GM18519 (cell line): ENCODE results near the gene NPHP1.
"Not testable (repeated sequence)": the region's sequence is repeated elsewhere in the genome, so short reads cannot be mapped to it uniquely, and the experiment has no call there.

Source experiments
- ATAC-seq: cut with Tn5 transposase; IDR thresholded peaks from one replicate; pipeline ENCODE4 v1.9.1; 2021; ENCODE audit warnings: mild to moderate bottlenecking, moderate library complexity; ENCODE audit not compliant: unreplicated experiment, low FRiP score

Gene NPHP1

GRCh38 chr2:110140401-110140800 is 64.4 kb downstream of the NPHP1 start:
- no peak for ATAC-seq

GRCh38 chr2:110134025-110134424 is 70.8 kb downstream of the NPHP1 start:
- ATAC-seq = no peak

GRCh38 chr2:110131166-110131565 is 73.6 kb downstream of the NPHP1 start:
- no peak for ATAC-seq

- no peak for ATAC-seq
Observed at GRCh38 chr2:110130757-110131156, 74.1 kb downstream of the NPHP1 start.

- no peak for ATAC-seq
Observed at GRCh38 chr2:110126906-110127305, 77.9 kb downstream of the NPHP1 start.

GRCh38 chr2:110126086-110126773 is 78.6 kb downstream of the NPHP1 start:
- no peak for ATAC-seq

- ATAC-seq = no peak
Observed at GRCh38 chr2:110124939-110125691, 79.7 kb downstream of the NPHP1 start.

GRCh38 chr2:110124038-110124825 is 80.6 kb downstream of the NPHP1 start:
- no peak for ATAC-seq

GRCh38 chr2:110121592-110121991 is 83.2 kb downstream of the NPHP1 start:
- no peak for ATAC-seq

GRCh38 chr2:110121052-110121334 is 83.8 kb downstream of the NPHP1 start:
- ATAC-seq = no peak

GRCh38 chr2:110120171-110121051 is 84.4 kb downstream of the NPHP1 start:
- ATAC-seq = no peak

GRCh38 chr2:110116033-110116710 is 88.6 kb downstream of the NPHP1 start:
- ATAC-seq = no peak

GRCh38 chr2:110115291-110116032 is 89.4 kb downstream of the NPHP1 start, which contains the start of gene MALL:
TSS of gene MALL (minus strand) at chr2:110115822. CDS start at chr2:110115792, 30 bp downstream.
- no peak for ATAC-seq

- no peak for ATAC-seq
Observed at GRCh38 chr2:110114831-110115255, 90.0 kb downstream of the NPHP1 start.

GRCh38 chr2:110113961-110114591 is 90.7 kb downstream of the NPHP1 start:
- ATAC-seq = no peak

- not testable (repeated sequence) for ATAC-seq
Observed at GRCh38 chr2:110108291-110108690, 96.5 kb downstream of the NPHP1 start.

GRCh38 chr2:110107092-110108079 is 97.4 kb downstream of the NPHP1 start:
- no peak for ATAC-seq
